ENCODE results near the gene PLXDC2. TPM values are rescaled to one million over a fixed set of nuclear protein-coding genes. Genes with fewer than 3 reads are reported as not detected.

PLXDC2 gene
- polyA plus RNA-seq, 6 donors from 2014 or later: 0.15 to 1.3 (median 0.35) TPM; not detected in 1

DNA sequence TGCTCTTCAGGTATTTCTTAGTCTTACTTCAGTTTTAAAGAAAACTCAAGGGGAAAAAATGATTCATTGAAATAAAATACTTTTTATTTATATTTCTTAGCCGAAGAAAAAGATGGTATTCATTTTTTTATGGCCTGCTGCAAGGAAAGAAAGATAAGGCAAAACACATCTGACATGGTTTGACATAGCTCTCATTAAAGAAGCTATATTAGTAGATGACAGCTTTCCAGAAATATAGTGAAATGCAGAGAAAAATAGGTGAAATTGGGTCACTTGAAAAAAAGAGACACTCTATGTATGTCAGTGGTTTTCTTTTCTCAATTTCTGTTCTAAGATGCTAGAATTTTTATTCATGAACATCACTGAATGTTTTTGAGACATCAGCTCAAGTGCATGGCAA, 438.3 kb downstream of the PLXDC2 start:
- Mint-ChIP-seq H3K4me3 (no peak overlapping the region), H3K9me3 (peaks cover 0 to 4% (median 0%) of the 10 kb centered on the region in 7 donors), H3K27me3 (no peaks in the 10 kb centered on the region), H3K36me3 (no peaks in the 10 kb centered on the region), H3K27ac (no peak overlapping the region), H3K4me1 (no peaks in the 10 kb centered on the region)
- ATAC-seq (ENCODE audit: low read depth in 2 of 2): no peak
- no peak for DNase-seq

DNA sequence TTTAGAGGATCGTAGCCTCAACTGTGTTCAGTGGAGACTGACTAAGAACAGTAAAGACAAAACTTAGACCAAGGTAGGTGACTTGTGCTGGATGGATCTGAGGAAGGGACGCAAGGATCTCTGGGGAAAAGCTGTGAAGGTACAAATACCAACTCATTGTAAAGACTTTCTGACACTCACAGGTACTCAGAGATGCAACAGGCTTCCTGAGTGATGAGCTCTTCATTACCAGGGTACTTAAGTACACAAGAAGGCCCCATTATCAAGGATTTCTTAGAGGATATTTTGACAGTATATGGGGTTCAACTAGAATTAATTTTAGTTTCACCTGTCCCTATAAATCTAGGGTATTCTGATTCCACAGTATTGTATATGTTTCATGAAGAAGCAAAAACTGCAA, 440.7 kb downstream of the PLXDC2 start:
- DNase-seq: no peak
- H3K27me3 Mint-ChIP-seq: no peaks in the 10 kb centered on the region
- H3K4me3 Mint-ChIP-seq: no peak overlapping the region
- no peak for ATAC-seq (ENCODE audit: low read depth in 2 of 2)
- H3K27ac Mint-ChIP-seq: no peak overlapping the region
- no peaks in the 10 kb centered on the region for H3K4me1 Mint-ChIP-seq
- peaks cover 0 to 6% (median 4%) of the 10 kb centered on the region in 7 donors for H3K9me3 Mint-ChIP-seq
- no peaks in the 10 kb centered on the region for H3K36me3 Mint-ChIP-seq

DNA sequence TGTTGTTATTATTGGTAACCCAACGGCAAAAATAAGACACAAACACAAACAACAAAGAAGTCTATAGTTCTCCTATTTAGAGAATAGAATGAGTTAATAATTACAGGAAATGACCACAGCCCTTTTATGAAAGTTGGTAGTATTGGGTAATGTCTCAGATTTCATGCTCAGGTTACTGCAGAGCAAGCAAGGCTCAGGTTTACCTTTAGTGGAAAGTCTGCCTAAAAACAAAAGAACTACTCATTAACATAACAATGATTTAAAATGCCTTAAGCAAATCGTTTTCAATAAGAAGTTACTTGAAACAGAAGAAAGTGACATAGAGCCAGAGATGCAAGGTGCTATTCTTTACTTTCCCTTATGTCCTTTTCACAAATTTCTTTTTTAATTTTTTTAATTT, 441.2 kb downstream of the PLXDC2 start:
- Mint-ChIP-seq H3K4me3 (no peak overlapping the region), H3K27ac (no peak overlapping the region), H3K9me3 (peaks cover 0 to 6% (median 4%) of the 10 kb centered on the region in 7 donors), H3K36me3 (no peaks in the 10 kb centered on the region), H3K27me3 (no peaks in the 10 kb centered on the region), H3K4me1 (no peaks in the 10 kb centered on the region)
- no peak for DNase-seq
- no peak for ATAC-seq (ENCODE audit: low read depth in 2 of 2)

DNA sequence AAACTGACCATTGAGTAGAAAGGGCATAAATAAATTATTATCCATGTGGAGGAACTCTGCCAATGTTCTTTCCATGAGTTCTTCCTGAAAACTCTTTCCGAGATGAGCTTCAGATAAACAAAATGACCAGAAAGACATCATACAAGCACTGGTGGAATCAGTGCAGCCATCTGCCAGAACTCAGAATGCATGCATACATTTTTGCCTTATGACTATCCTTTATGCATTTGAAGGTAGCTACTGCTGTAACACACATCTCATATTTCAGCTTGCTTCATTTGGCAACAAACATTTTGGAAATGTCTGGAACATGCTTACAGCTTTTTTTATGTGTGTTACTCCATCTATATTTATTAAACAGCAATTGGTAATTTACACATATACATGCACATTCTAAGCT, 448.9 kb downstream of the PLXDC2 start:
- Mint-ChIP-seq H3K27ac (no peak overlapping the region), H3K9me3 (peaks cover 0 to 10% (median 2%) of the 10 kb centered on the region in 7 donors), H3K4me3 (no peak overlapping the region), H3K36me3 (no peaks in the 10 kb centered on the region), H3K27me3 (no peaks in the 10 kb centered on the region), H3K4me1 (no peaks in the 10 kb centered on the region)
- DNase-seq (no peak), ATAC-seq (ENCODE audit: low read depth in 2 of 2) (no peak)

- no peak for ATAC-seq (ENCODE audit: low read depth in 2 of 2)
- no peaks in the 10 kb centered on the region for H3K4me1 Mint-ChIP-seq
- DNase-seq: no peak
- peak overlapping the region in 1 of 6 donors; percentile 56 for H3K27ac Mint-ChIP-seq
- H3K4me3 Mint-ChIP-seq: no peak overlapping the region
- H3K36me3 Mint-ChIP-seq: no peaks in the 10 kb centered on the region
- no peaks in the 10 kb centered on the region for H3K27me3 Mint-ChIP-seq
- peaks cover 0 to 13% (median 2%) of the 10 kb centered on the region in 7 donors for H3K9me3 Mint-ChIP-seq
These were observed 451.5 kb downstream of the PLXDC2 start for GRCh38 chr10:20267734-20268133.

DNA sequence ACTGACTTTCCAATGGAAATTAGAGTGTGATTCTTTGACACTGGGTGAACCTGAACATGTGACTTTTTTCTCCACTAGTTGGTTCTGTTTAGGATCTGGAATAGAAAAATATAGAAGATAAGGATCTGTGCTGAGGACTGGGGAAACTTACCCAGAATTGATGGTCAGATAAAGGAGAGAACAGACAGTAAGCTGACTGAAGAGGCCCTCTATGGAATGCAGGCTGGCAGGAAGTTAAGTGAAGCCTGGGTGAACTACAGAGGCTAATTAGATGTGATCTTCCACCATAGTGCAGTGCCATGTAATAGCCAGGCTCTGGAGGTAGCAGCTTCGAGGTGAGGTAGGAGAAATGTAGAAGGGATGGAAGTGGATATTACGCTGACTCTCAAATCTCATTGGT, 455.3 kb downstream of the PLXDC2 start:
- peaks cover 0 to 13% (median 2%) of the 10 kb centered on the region in 7 donors for H3K9me3 Mint-ChIP-seq
- DNase-seq (no peak), ATAC-seq (ENCODE audit: low read depth in 2 of 2) (no peak)
- H3K27ac Mint-ChIP-seq: no peak overlapping the region
- H3K4me3 Mint-ChIP-seq: no peak overlapping the region
- H3K4me1 Mint-ChIP-seq: no peaks in the 10 kb centered on the region
- H3K36me3 Mint-ChIP-seq: no peaks in the 10 kb centered on the region
- no peaks in the 10 kb centered on the region for H3K27me3 Mint-ChIP-seq

- Mint-ChIP-seq H3K27me3 (no peaks in the 10 kb centered on the region), H3K36me3 (no peaks in the 10 kb centered on the region), H3K4me1 (no peaks in the 10 kb centered on the region), H3K4me3 (no peak overlapping the region), H3K9me3 (peaks cover 0 to 13% (median 3%) of the 10 kb centered on the region in 7 donors), H3K27ac (no peak overlapping the region)
- no peak for DNase-seq
- ATAC-seq (ENCODE audit: low read depth in 2 of 2): no peak
These were observed 456.4 kb downstream of the PLXDC2 start for GRCh38 chr10:20272608-20273007.

DNA sequence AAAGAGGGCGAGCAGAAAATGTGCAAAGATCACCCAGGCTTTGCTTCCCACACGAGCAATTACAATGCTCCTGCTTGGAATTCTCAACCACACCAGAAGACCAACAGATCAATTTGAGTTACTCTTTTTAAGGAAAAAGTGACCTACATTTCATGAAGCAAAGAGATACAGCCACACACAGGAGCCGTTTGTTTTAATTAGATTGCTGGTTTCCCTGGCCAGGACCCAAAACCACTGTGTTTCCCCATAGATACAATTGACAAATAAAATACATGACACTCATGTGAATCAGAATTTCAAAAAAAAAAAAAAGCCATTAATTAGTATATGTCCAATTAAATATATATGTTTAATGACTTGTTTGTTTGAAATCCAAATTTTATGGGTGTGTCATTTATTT, 458.3 kb downstream of the PLXDC2 start:
- ATAC-seq (ENCODE audit: low read depth in 2 of 2): no peak
- Mint-ChIP-seq H3K36me3 (no peaks in the 10 kb centered on the region), H3K27me3 (no peaks in the 10 kb centered on the region), H3K27ac (no peak overlapping the region), H3K4me1 (no peaks in the 10 kb centered on the region), H3K4me3 (no peak overlapping the region), H3K9me3 (peaks cover 0 to 13% (median 4%) of the 10 kb centered on the region in 7 donors)
- no peak for DNase-seq

DNA sequence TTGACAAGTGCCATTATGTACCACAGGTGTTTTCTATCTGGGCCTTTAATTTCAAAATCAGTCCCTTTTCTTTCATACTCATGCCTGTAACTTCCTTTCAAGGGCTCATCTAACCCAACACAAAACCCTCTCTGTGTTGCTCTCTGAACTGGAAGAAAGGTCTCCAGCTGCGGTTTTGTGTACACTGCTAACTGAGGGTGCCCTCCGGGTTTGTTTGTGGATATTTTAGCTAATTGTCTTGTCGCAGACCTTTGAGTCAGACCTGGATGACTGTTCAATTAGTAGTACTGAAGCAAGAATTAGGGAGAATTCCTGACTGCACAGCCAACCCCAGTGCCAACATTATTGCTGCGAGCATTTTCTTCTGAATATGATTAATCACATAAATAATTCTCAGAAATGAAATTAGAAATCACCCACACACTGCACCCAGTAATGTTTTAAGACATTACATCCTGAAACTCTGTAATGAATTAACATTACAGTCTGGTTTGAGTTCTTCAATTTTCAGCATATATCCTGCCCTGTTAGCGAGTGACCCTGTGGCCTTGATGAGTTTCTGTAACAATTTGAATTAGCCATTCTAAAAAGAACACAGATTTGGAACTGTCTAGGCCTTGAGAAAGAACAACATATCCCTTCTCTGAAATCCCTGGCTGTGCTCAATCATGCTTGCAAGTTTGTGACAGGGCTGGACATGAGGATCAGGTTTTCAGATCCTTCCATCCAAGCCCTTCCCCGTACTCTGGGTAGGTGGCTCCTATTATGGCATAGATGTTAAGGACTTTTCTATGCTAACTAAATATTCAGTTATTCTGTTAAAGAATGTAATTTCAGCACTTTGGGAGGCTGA, 460.1 kb downstream of the PLXDC2 start:
- Mint-ChIP-seq H3K27ac (no peak overlapping the region), H3K36me3 (no peaks in the 10 kb centered on the region), H3K27me3 (no peaks in the 10 kb centered on the region), H3K4me1 (no peaks in the 10 kb centered on the region), H3K9me3 (peaks cover 0 to 9% (median 3%) of the 10 kb centered on the region in 7 donors), H3K4me3 (no peak overlapping the region)
- DNase-seq (no peak), ATAC-seq (ENCODE audit: low read depth in 2 of 2) (no peak)

DNA sequence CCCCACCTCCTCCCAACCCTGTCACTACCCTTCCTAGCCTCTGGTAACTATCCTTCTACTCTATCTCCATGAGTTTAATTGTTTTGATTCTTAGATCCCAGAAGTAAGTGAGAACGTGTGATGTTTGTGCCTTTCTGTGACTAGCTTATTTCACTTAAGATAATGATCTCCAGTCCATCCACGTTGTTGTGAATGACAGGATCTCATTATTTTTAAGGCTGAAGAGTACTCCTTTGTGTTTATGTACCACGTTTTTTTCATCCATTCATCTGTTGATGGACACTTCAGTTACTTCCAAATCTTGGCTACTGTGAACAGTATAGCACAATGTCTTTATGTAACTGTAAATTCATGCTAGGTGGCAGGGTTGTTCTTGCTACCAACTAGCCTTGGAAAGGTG, 461.6 kb downstream of the PLXDC2 start:
- DNase-seq (no peak), ATAC-seq (ENCODE audit: low read depth in 2 of 2) (no peak)
- Mint-ChIP-seq H3K36me3 (no peaks in the 10 kb centered on the region), H3K27ac (no peak overlapping the region), H3K27me3 (no peaks in the 10 kb centered on the region), H3K4me3 (no peak overlapping the region), H3K9me3 (peaks cover 0 to 9% (median 0%) of the 10 kb centered on the region in 7 donors), H3K4me1 (no peaks in the 10 kb centered on the region)

- H3K27me3 Mint-ChIP-seq: no peaks in the 10 kb centered on the region
- peaks cover 0 to 9% (median 0%) of the 10 kb centered on the region in 7 donors for H3K9me3 Mint-ChIP-seq
- DNase-seq (no peak), ATAC-seq (ENCODE audit: low read depth in 2 of 2) (no peak)
- H3K4me3 Mint-ChIP-seq: no peak overlapping the region
- no peaks in the 10 kb centered on the region for H3K36me3 Mint-ChIP-seq
- H3K4me1 Mint-ChIP-seq: no peaks in the 10 kb centered on the region
- no peak overlapping the region for H3K27ac Mint-ChIP-seq
These were observed 465.3 kb downstream of the PLXDC2 start for GRCh38 chr10:20281579-20281978.

- Mint-ChIP-seq H3K27ac (no peak overlapping the region), H3K4me3 (no peak overlapping the region), H3K4me1 (no peaks in the 10 kb centered on the region), H3K9me3 (peaks cover 0 to 10% (median 4%) of the 10 kb centered on the region in 7 donors), H3K36me3 (no peaks in the 10 kb centered on the region), H3K27me3 (no peaks in the 10 kb centered on the region)
- no peak for DNase-seq
- no peak for ATAC-seq (ENCODE audit: low read depth in 2 of 2)
These were observed 471.4 kb downstream of the PLXDC2 start for GRCh38 chr10:20287586-20287985.

GRCh38 chr10:20288060-20288459, 471.8 kb downstream of the PLXDC2 start:
- Mint-ChIP-seq H3K4me3 (no peak overlapping the region), H3K4me1 (no peaks in the 10 kb centered on the region), H3K27me3 (no peaks in the 10 kb centered on the region), H3K27ac (no peak overlapping the region), H3K36me3 (no peaks in the 10 kb centered on the region), H3K9me3 (peaks cover 0 to 10% (median 4%) of the 10 kb centered on the region in 7 donors)
- no peak for ATAC-seq (ENCODE audit: low read depth in 2 of 2)
- no peak for DNase-seq

- no peak for DNase-seq
- Mint-ChIP-seq H3K27me3 (no peaks in the 10 kb centered on the region), H3K9me3 (peaks cover 0 to 10% (median 4%) of the 10 kb centered on the region in 7 donors), H3K36me3 (no peaks in the 10 kb centered on the region), H3K4me1 (no peaks in the 10 kb centered on the region), H3K4me3 (no peak overlapping the region), H3K27ac (no peak overlapping the region)
- no peak for ATAC-seq (ENCODE audit: low read depth in 2 of 2)
These were observed 473.0 kb downstream of the PLXDC2 start for GRCh38 chr10:20289070-20289828.

Data from naive B cell (primary cell).